ENCODE results near the gene CTNNA3. TPM values are rescaled to one million over a fixed set of nuclear protein-coding genes. Genes with fewer than 3 reads are reported as not detected.

The CTNNA3 gene
- total and polyA plus RNA-seq, 4 donors, result 0.16 to 2.4 (median 1.4) TPM

GRCh38 chr10:66049335-66049734, 1646.7 kb downstream of the CTNNA3 start:
- 86% methylated on average over 3 of the region's 3 CpGs for WGBS
- Histone ChIP-seq H3K27me3 (ENCODE audit: control insufficient read depth in 4 of 4, insufficient read depth in 4 of 4, low read length in 3 of 4) (no peaks in the 10 kb centered on the region), H3K27ac (ENCODE audit: low read depth in 1 of 2, low read length in 2 of 2) (no peak overlapping the region), H3K36me3 (ENCODE audit: control insufficient read depth in 4 of 4, insufficient read depth in 3 of 4, low read depth in 1 of 4, low read length in 3 of 4) (peaks cover 0 to 2% (median 0%) of the 10 kb centered on the region in 4 donors), H3K4me1 (ENCODE audit: control insufficient read depth in 4 of 4, insufficient read depth in 4 of 4, low read length in 3 of 4) (no peaks in the 10 kb centered on the region), H3K4me3 (ENCODE audit: low read depth in 1 of 3, low read length in 3 of 3) (no peak overlapping the region), H3K9ac (ENCODE audit: low read depth in 1 of 2, low read length in 2 of 2) (no peak overlapping the region), H3K9me3 (ENCODE audit: control insufficient read depth in 4 of 4, low read length in 3 of 4) (peaks cover 1 to 8% (median 3%) of the 10 kb centered on the region in 4 donors)
- DNase-seq (ENCODE audit: low spot score), result no peak
- TF ChIP-seq TAF1 (conservative IDR thresholded peaks at IDR 0.05) (no peak), HNF4A (conservative IDR thresholded peaks at IDR 0.05) (no peak), ATF3 (IDR thresholded peaks at IDR 0.05) (no peak), CTCF (IDR thresholded peaks at IDR 0.05; ENCODE audit: low read depth, low read length, missing input control) (no peak), RAD21 (IDR thresholded peaks at IDR 0.05) (no peak), GABPA (IDR thresholded peaks at IDR 0.05 in 1 of 2, conservative IDR thresholded peaks at IDR 0.05 in 1 of 2) (no peak)

- 64% methylated on average over 1 of the region's 1 CpG for WGBS
- TF ChIP-seq NR2F2 (IDR thresholded peaks at IDR 0.05) (no peak), FOXA2 (IDR thresholded peaks at IDR 0.05) (no peak), RAD21 (IDR thresholded peaks at IDR 0.05) (no peak), JUND (IDR thresholded peaks at IDR 0.05) (no peak), SP1 (IDR thresholded peaks at IDR 0.05) (no peak), FOXA1 (IDR thresholded peaks at IDR 0.05) (no peak), MAX (IDR thresholded peaks at IDR 0.05) (no peak), ATF3 (IDR thresholded peaks at IDR 0.05) (no peak), HNF4G (IDR thresholded peaks at IDR 0.05) (no peak), YY1 (IDR thresholded peaks at IDR 0.05) (no peak), EGR1 (IDR thresholded peaks at IDR 0.05; ENCODE audit: low read depth in 2 of 2) (no peak), TAF1 (conservative IDR thresholded peaks at IDR 0.05) (no peak), GABPA (IDR thresholded peaks at IDR 0.05 in 1 of 2, conservative IDR thresholded peaks at IDR 0.05 in 1 of 2) (no peak), CTCF (IDR thresholded peaks at IDR 0.05; ENCODE audit: low read depth, low read length, missing input control) (no peak), REST (IDR thresholded peaks at IDR 0.05) (no peak), RXRA (IDR thresholded peaks at IDR 0.05) (no peak), HNF4A (conservative IDR thresholded peaks at IDR 0.05) (no peak), ZBTB33 (IDR thresholded peaks at IDR 0.05) (no peak)
- Histone ChIP-seq H3K4me1 (ENCODE audit: control insufficient read depth in 4 of 4, insufficient read depth in 4 of 4, low read length in 3 of 4) (no peaks in the 10 kb centered on the region), H3K9me3 (ENCODE audit: control insufficient read depth in 4 of 4, low read length in 3 of 4) (peaks cover 1 to 8% (median 3%) of the 10 kb centered on the region in 4 donors), H3K36me3 (ENCODE audit: control insufficient read depth in 4 of 4, insufficient read depth in 3 of 4, low read depth in 1 of 4, low read length in 3 of 4) (peaks cover 0 to 2% (median 0%) of the 10 kb centered on the region in 4 donors), H3K9ac (ENCODE audit: low read depth in 1 of 2, low read length in 2 of 2) (no peak overlapping the region), H3K27ac (ENCODE audit: low read depth in 1 of 2, low read length in 2 of 2) (no peak overlapping the region), H3K27me3 (ENCODE audit: control insufficient read depth in 4 of 4, insufficient read depth in 4 of 4, low read length in 3 of 4) (no peaks in the 10 kb centered on the region), H3K4me3 (ENCODE audit: low read depth in 1 of 3, low read length in 3 of 3) (peak overlapping the region in 1 of 3 donors; percentile 54)
- DNase-seq (ENCODE audit: low spot score), result no peak
These were observed 1650.1 kb downstream of the CTNNA3 start for GRCh38 chr10:66045859-66046258.
